ENCODE measurements around the gene TUBGCP5.
A peak's percentile ranks its signal among the peaks of the same experiment; 100 is the strongest.

DNA sequence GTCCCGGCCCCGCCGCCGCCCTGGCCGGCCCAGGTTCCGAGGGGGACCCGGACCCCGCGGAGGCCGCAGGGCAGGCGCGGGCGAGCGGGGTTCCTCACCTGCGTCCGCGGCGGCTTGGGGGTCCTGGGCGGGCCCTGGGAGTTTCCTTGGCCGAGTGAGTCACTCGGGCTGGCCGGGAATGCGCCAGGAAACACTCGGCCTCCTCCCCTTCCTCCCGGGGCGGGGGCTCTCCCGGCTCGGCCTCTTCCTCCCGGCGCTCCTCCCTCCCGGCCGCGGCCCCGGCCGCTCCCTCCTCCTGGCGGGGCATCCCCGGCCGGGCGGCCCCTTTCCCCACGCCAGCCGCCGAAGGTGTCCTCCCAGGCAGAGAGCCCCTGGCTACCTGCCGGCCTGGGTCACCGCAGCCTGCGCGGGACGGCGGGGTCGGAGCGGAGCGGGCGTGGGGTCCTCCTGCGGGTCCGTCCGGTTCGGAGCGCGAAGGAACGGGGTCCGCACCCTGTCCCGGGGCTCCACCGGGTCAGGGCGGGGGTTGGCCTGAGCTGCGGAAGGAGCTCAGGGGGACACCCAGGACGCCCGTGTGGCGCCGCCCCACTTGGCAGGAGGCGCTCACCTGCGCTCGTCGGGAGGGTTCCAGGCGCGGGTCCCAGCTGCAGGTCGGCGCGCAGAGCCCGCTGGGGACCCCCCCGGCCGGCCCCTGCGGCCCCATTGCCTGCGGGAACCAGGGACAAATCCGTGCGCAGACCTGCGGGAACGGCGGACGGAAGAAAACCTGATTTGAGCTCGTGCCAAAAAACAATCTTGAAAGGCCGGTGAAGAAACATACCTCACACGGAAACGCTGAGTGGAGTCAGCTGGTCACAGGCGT, 58.9 kb downstream of the TUBGCP5 start, which contains the start of gene CYFIP1:
- TF ChIP-seq POLR2A (IDR thresholded peaks at IDR 0.05): no peak
- TF ChIP-seq POLR2AphosphoS5 (IDR thresholded peaks at IDR 0.05): peak; percentile 59 to 84 (median 78)
- TF ChIP-seq, protein P1, sequence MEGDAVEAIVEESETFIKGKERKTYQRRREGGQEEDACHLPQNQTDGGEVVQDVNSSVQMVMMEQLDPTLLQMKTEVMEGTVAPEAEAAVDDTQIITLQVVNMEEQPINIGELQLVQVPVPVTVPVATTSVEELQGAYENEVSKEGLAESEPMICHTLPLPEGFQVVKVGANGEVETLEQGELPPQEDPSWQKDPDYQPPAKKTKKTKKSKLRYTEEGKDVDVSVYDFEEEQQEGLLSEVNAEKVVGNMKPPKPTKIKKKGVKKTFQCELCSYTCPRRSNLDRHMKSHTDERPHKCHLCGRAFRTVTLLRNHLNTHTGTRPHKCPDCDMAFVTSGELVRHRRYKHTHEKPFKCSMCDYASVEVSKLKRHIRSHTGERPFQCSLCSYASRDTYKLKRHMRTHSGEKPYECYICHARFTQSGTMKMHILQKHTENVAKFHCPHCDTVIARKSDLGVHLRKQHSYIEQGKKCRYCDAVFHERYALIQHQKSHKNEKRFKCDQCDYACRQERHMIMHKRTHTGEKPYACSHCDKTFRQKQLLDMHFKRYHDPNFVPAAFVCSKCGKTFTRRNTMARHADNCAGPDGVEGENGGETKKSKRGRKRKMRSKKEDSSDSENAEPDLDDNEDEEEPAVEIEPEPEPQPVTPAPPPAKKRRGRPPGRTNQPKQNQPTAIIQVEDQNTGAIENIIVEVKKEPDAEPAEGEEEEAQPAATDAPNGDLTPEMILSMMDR (IDR thresholded peaks at IDR 0.05 in 8 of 11, conservative IDR thresholded peaks at IDR 0.05 in 3 of 11): no peak

All from spleen (tissue), 7 donors.